Activated gamma-delta T cell treated with anti-CD3 and anti-CD28 coated beads, Interleukin-2, amount 50 U/mL, for 16 hours (primary cell): Measurements from ENCODE around the gene AIFM1.

Source experiments
- DNase-seq: peaks from one replicate; pipeline ENCODE4 v3.0.0-alpha.2; 2020; ENCODE audit warnings: low read depth

Gene AIFM1

DNA sequence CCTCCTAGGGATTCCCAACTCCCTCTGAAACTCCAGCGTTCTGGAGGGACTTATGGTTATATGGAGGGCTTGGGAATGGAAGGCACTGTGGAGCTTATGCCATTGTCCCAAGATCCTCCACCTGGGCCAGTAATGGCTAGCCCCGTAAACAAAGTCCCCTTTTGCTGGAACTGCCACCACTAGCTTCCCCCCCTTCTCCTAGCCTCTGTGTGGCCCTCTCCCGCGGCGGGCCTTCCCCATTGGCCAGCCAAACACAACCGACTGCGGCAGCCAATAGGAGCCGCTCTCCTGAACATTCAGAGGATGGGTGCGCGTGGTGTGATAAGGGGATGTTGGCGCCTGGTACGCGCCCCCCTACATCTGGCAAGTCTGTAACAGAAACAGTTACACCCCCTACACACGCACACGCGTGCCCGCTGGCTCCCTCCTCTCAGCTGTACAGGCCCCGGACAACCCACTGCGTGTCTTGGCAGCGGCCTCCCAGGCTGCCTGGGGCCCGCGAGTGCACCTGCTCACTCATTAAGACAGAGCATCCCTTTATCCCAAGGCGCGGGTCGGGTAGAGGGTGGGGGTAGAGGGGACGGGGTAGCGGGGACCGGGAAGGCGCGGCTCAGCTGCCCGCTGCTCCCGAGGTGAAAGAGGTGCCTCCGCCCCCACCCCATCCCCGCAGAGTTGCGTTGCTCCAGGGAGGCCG lies 5.3 kb upstream of the AIFM1 start:
- peak; percentile 46 for DNase-seq

DNA sequence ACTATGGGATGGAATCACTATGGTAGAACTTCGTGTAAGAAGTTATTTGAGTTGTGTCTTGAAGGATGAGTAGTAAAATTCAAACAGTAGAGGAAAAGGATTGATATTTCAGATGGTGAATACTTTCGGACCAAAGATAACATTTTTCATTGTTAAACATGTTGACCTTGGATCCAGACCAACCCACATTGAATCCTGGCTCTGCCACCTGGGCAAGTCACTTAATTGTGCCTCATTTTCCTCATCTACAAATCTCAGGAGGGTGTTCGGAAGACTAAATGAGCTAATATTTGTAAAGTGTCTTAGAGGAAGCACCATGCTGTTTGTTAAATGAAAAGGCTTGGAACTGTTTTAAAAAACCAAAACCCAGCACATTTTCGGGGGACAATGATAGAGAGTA lies 1.4 kb upstream of the AIFM1 start:
- no peak for DNase-seq

DNA sequence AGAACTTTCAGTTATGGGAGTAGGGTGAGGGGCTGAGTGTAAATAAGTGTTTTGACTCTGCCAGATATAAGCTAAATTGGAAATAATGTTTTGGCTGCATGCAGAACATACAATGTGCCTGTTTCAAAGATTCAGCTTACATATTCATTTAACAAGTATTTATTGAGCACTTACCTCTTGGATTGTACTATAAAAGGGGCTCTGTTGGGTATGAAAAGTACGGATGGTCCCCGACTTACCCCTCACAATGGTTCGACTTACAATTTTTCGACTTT lies 799 bp upstream of the AIFM1 start:
- no peak for DNase-seq

DNA sequence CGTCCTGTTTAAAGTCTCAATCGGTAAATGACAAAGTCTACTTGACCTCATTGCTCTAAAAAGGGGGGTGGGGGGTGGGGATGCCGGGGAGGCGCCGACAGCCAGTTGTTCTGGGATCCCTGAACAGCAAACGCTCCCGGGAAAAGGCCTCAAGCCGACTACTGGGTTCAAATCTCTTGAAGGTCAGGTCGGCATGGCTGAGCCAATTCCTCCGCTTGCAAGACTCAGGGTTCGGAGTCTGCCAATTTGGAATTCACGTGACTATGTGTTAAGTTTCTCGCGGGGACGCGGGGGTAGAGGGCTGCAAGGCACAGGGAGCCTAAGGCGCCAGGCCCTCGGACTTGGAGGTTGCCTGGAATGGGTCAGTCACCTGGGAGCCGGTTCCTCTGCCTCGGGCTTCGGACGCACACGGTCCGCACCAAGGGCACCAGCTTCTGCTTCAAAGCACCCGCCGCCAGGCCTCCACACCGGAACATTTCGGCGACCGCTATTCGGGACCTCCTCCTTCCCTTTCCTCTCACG lies 399 bp downstream of the AIFM1 start:
- DNase-seq = no peak

DNA sequence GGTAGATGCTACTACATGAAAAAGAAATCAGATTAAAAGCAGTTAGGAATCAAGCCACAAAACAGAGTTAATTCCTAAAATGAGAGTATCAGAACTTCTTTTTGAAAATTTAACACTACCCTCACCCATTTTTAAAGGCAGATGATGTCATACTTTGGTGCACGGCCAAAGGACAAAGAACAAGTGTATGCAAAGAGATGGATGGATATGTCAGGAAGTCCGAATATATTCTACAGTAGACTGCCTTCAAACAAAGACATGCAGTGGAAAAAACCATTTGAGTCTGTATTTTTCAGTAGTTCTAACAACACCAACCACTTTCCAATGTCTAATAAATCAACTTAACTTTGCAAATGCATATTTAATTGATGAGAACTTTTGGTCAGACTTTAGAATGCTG lies 2.2 kb downstream of the AIFM1 start:
- DNase-seq = no peak

DNA sequence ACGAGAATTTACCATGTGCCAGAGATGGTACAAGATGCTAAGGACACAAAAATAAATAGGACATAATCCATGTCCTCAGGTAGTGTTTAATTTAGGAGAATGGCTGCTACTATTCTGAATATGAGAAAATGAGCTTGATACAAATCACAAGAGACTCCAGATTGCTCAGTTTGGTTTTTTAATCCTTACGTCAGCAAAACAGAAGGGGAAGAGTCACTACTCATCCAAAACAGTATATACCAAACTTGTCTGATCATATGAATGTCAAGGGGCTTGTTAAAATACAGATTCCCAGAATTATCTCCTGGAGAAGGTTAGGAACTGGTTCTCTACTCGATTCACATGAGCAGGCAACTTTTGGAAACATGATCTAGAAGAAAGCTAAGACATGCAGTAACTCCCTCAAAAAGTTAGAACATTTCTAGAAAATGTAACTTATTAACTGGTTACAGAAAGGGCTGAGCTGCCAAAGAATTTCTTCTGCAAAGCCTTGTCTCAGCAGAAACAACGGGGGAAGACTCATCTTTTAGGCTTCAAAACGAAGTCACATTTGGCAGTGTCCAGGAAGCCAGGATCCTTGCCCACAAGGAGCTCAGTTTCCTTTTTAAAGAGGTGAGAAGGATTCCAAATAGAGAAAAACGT lies 3.4 kb downstream of the AIFM1 start:
- no peak for DNase-seq

DNA sequence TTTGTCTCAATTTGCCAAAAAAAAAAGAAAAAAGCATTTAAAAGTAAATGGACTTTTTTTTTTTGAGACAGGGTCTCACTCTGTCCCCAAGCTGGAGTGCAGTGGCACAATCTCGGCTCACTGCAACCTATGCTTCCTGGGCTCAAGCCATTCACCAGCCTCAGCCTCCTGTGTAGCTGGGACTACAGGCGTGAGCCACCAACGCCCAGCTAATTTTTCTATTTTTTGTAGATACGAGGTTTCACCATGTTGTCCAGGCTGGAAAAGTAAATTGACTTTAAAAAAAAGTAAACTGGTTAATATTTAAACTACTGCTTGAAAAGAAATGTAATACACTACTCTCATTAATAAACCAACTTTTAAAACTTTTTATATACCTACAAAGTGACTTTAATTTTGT lies 5.9 kb downstream of the AIFM1 start:
- DNase-seq = no peak

DNA sequence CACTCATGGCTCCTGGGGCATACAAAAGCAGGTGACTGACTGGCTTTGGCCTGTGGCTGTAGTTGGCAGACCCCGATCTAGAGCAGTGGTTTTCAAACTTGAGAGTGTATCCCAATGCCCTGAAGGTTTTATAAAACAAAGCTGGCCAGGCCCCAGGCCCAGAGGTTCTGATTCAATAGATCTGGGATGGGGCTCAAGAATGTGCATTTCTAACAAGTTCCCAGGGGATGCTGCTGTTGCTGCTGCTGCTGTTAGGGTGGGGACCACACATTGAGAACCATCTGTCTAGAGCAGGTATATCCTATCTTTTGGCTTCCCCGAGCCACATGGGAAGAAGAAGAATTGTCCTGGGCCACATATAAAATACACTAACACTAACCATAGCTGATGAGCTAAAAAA lies 7.3 kb downstream of the AIFM1 start:
- no peak for DNase-seq

DNA sequence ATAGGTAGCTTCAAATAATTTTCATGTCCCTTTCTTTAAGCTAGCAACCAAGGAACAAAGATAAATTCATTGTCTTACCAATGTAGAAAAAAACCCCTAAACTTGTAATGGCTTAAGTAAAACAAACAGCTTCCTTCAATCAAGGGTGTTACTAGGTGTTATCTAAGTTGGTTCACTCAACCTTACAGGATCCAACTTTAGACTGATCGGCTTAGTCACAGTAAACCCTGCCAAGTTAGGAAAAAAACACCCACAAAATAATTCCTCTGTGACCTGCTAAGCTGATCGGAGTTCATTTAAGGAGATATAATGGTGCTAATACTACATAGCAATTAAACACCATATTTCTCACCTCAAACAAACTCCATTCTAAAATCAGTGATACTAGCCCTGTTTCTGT lies 10.1 kb downstream of the AIFM1 start:
- DNase-seq = no peak

DNA sequence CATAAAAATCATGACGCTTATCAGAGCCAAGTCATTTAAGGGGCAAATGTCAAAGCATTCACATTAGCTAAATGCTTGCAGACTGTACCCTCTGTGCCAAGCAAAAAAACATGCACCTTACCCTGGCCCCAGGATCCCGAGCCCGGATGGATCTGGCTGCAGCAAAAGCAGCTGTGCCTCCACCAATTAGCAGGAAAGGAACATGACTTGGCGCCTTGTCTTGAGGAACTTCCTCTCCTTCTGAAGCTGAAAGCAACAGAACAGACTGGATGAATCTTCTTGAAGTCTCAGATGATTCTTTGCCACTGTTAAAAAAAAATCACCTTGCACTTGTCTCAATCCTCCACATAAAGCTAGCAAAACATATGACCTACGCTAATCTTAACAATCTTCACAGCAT lies 18.0 kb downstream of the AIFM1 start:
- DNase-seq = no peak

DNA sequence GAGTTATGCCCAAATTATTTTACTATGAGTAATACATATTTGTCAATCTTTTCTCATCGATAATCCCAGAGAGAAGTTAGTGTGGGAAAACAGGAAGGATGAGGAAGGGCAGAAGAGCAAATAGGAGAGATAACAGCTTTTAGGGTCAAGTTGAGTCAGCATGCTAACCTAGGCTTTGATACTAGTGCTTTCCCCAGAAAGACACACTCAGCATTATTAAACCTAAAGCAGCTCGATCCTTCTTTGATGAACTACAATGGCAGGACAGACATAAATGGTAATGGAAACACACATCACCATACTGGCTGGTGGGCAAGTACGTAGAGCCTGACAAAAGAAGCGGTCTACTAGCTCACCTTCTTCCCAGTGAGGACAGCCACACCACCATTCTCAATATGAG lies 20.5 kb downstream of the AIFM1 start:
- no peak for DNase-seq

DNA sequence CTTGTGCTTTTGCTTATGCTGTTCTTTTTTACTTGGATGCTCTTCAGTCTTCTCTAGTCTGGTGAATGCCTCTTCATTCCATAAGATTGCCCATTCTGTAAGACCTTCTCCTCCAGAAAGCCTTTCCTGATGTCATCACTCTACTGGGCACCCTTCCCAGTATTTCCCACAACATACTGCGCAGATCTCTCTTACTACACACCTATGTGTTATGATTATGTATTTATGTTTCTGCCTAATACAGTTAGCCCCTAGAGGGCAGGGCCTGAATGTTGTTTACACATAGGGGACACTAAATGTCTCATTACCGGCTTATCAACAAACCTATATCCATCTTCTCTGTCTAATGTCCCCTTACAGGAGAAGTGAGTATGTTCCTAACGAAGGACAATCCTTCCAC lies 21.1 kb downstream of the AIFM1 start:
- DNase-seq = no peak

DNA sequence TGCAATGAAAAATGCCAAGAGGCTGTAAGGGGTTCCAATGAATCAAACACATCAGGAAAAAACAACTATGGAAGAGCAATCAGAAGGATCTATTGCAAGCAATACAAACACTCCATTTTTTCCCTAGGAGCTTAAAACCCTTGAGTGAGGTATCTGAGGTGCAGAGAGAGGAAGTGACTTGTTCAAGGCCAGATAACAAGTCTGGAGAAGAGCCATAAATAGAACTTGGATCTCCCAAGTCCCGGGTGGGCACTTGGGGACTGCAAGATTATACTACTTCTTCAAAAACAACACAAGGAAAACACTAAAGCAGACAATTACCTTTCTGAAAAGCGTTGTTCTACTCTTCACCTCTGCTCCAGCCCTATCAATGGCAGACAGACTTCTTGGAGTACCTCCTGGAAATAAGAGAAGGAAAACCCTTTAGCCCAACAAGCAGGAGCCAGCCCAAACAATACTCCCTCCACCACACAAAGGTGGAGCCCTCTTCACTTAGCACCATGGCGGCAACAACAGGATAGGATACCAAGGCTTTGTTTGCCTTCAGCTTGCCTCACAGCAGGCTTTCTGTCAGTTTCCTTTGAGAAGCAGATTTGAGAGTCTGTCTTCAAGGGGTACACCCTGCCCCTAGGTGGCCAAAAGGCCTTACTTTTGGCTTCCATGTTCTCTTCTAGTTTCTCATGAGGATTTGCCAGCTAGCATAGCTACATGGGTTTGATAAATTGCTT lies 26.0 kb downstream of the AIFM1 start:
- DNase-seq = no peak

DNA sequence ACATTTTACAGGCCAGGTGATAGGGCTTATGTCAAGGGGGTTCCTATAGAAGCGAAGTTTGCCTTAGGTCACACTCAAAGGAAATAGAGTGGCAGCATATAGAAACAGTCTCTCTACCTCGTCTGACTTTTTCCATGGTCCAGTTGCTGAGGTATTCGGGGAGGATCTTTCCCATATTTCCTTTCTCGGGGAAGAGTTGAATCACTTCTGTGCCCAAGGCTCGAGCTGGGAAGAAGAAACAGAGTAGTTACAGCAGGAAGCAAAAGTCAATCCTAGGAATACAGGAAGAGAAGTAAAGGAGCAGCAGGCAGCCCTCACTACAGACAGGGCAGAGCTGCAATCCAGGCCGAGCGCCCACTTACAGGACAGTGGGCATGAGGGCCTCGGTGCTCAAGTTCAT lies 28.7 kb downstream of the AIFM1 start:
- DNase-seq = no peak

DNA sequence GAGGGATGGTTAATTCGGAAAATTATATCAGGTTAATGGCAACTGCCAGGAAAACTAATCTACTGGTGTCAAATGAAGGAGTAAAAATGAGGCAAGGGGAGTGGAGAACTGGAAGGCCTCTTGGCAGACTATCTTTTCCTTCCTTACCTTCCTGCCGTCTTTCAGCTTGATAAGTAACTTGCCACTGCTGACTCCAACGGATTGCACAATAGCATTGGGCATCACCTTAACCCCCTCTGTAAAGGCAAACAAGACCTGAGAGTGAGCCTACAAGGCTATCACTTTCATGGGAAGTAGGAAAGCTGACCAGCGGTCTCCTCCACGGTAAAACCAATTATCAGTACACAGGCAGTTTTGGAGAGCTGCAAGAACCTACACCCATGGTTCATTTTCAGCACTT lies 29.1 kb downstream of the AIFM1 start:
- DNase-seq = no peak

DNA sequence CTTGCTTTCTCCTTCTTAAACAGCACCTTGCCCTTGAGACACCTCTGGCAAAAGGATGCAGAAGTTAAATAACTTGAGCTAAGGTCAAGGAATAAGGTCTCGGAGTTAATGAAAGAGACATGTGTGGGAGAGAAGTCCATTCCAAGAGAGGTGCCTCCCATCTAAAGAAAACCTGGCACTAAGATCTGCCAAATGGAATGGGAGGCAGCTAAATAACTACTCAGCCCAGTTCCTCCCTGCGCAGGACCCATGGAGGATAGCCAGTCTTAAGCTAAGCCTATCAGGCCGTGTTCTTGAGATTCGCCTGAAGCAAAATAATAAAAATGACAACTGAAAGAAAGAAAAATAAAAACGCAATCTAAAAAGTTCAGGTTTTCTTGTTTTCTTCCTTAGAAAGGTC lies 34.7 kb downstream of the AIFM1 start:
- no peak for DNase-seq

DNA sequence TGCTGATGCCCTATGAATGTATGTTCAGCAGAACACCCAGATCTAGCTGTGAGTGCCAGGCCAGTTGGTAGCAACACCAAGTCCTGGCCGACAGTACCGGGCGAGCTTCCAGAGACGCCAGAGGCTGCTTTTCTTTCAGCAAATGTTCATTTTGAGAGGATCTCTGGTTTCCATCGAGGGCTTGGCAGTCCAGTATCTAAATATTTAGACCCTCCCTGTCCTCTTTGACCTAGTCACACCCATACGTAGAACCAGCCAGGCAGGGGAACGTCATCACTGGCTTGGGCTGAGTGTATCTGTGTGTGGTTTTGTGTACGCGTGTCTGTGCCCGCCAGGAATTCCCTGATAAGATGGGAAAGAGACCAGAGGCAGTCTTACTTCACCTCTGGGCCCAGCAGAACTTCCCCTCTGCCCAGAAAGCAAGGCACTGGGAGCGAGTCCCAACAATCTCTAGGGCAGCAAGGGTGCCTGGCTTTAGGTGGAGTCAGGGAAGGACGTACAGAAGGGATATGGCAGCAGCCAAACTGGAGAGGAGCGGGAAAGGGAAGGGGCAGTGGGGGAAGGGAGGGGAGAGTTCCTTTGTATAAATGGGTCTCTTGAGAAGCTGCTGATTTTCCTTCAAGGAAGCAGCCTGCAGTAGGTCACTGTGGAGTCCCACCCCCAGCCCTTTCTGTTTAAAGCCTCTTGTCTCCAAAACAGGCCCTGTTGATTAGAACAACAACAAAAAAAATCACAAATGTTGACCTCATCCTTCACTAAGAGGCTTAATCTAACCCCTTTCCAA lies 40.4 kb downstream of the AIFM1 start:
- no peak for DNase-seq

DNA sequence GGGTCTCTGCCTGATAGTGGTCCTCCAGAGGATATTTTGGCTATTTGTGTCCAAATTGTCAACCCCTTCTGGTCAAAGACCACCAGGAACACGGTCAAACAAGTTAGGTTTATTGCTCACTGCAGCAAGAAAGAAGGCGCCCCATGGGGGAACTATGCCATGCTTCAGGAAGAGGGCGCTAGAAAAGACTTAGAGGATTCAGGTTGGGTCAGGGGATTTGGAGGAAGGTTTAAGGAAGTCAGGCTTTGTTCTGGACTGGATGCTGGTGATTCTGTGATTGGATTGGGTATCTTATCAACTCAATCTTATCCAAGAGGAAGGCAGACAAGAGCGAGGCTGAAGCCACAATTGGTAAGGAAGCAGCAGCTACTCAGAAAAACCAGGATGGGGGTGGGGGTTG lies 41.1 kb downstream of the AIFM1 start:
- no peak for DNase-seq

DNA sequence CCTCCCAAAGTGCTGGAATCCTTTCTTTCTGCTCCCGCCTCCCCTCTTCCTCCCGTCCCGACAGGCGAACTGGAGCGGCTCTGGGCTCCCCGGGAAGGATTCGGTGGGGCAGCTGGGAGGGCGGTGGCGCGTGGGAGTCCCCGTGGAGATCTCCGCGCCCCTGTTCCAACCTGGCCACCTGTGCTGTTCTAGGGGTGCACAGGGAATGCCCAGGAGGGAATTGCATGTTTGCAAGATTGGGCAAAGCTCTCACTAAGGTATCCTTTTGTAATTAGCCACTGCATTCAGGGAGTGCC lies 44.2 kb downstream of the AIFM1 start:
- DNase-seq = no peak

DNA sequence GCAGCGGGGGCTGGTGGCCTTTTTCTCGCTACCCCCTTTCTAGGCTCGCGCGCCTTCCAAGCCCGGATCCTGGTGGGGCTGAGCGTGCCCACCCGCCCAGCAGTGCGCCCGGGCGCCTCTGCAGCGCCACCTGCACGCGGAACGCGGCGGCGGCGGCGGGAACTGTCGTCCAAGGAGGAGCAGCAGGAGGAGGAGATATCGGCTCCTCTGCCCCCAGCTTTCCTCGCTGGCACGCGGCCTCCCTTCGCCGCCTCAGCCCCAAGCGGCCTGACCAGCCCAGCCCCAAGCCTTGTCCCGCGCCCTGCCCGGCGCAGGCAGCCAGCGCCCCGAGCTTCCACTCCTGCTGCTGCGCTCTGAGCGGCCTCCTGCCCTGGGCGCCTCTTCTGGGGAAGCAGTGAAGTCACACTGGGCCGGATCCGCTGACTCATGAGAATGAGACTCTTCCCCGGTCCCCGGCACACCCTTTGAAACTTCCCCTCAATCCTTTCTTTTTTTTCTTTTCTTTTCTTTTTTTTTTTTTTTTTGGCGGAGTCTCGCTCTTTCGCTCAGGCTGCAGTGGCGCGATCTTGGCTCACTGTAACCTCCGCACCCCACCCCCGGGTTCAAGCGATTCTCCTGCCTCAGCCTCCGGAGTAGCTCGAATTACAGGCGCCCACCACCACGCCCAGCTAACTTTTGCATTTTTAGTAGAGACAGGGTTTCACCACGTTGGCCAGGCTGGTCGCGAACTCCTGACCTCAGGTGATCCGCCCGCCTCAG lies 44.7 kb downstream of the AIFM1 start:
- peak; percentile 40 for DNase-seq

DNA sequence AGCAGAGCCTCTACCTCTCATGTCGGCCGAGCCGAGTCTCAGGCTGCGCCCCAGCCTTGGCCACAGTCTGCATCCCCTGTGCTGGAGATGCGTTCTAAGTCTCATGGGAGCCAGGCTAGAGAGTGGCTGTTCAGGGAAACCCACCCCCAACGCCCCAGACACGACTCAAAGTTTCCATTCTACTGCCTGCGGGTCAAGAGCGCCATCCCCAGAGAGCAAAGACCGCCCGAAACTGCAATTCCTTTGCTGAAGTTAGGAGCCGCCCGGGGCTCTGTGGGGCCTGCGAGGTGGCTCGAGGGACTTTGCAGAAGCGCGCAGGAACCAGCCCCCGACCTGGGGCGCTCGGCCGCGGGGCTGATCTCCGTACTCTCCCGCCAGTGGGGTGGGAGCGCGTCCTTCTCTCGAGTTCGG lies 45.3 kb downstream of the AIFM1 start:
- DNase-seq = no peak

DNA sequence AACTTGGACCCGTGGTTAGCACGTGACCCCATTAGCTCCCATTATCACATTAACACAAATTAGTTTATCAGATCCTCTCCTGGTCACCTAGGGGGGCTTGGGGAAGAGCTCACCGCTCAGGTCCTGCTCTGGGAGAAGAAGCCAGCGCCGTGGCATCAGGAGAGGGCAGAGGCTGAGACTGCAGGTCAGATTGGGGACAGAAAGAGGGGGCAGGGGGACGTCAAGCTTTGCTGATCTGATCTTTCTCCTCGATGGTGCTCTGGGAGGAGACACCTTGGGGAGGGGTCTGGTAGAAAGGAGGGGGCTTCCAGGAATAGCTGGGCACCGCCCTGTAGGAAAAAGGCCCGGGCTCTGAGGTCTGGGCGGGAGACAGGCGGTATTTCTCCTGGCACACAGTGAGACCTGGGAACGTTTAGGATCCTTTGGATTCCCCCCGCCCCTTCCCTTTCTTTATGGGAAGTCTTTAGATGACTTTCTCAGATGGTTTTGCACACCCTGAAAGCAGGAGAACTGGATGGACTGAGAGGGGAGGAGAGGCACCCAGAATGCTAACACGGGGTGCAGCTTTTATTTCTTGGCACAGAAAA lies 46.2 kb downstream of the AIFM1 start:
- DNase-seq = no peak
